ENCODE results near the gene RPS6KB2.
"Not testable (repeated sequence)": the region's sequence is repeated elsewhere in the genome, so short reads cannot be mapped to it uniquely, and the experiment has no call there.

Gene RPS6KB2

DNA sequence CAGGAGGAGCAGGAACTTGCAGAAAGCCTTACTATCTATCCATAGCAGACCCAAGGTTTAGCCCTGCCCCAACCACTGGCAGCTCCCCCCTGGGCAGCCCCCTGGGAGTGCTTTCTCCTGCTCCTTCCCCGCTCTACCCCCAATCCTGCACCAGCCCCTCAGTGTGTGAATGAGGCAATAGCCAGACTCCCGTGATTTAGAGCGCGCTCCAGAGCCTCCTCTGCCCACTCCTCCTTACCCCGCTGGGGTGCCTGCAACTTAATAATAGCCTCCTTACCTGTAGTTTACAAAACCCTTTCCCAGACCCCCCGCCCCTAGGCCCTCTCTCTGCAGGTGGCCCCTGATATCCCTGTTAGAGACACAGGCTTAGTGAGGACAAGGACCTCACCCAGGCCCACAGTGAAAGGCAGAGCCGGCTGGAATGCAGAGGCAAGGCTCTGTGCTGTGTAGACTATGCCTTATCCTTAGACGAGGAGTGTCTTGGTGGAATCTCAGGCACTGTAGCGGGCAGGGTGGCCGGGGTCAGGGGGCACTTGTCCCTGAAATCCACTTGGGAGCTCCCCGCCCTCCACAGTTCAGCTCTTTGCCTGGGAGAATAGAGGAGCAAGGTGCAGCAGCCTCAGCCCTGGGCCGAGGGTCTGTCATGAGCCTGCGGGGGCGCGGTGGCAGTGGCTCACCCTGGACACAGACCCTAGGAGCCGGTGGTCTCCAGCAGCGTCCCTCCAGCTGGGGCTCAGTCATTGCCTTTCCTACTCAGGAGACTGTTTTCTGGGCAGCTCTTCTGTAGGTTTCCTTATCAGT, 17.1 kb upstream of the RPS6KB2 start:
- DNase-seq (ENCODE audit: low read depth in 2 of 2), result no peak

- no peak for DNase-seq (ENCODE audit: low read depth in 2 of 2)
These were observed 16.5 kb upstream of the RPS6KB2 start for GRCh38 chr11:67411785-67412152.

GRCh38 chr11:67412495-67413179, 15.7 kb upstream of the RPS6KB2 start:
- no peak for DNase-seq (ENCODE audit: low read depth in 2 of 2)

GRCh38 chr11:67413266-67413849, 14.9 kb upstream of the RPS6KB2 start:
- DNase-seq (ENCODE audit: low read depth in 2 of 2), result no peak

DNA sequence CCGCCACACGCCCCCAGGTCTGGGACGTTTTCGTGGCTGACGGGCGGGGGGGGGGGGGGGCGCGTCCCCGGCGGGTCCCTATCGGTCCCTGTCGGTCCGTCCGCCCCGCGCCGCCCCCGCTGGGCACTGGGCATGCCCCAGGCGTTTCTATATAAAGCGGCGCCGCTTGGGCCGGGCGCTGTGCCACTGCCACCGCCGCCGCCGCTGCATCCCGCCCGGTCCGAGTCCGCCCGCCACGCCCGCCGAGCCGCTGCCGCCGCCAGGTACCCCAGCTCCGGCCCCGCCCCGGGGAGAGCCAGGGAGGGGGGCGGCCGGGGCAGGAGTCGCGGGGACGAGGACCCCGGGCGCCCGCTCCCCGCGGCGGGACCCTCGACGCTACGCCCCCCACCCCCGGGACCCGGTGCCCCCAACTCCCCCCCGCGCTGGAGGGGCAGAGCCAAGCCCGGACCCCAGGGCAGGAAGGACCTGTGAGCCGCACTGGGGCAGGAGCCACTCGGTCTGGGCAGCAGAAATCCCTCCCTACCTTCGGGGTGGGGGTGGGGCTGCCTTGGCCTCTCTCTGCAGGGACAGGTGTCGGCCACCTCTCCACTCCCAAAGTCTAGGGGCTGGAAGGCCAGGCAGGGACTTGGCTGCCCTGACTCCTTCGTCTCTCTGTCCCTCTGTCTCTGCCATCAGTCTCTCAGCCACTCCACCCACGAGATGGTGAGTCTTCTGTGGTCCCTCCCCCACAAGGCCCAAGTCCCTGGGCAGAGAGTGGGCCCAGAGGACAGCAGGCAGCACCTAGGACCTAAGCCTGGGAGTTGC, 12.6 kb upstream of the RPS6KB2 start, which contains the start of gene CARNS1:
CARNS1 (plus strand) TSS at position 178 of the 804 bp plus-strand sequence; CDS start at position 700, 522 bp downstream.
- DNase-seq (ENCODE audit: low read depth in 2 of 2), result no peak

DNA sequence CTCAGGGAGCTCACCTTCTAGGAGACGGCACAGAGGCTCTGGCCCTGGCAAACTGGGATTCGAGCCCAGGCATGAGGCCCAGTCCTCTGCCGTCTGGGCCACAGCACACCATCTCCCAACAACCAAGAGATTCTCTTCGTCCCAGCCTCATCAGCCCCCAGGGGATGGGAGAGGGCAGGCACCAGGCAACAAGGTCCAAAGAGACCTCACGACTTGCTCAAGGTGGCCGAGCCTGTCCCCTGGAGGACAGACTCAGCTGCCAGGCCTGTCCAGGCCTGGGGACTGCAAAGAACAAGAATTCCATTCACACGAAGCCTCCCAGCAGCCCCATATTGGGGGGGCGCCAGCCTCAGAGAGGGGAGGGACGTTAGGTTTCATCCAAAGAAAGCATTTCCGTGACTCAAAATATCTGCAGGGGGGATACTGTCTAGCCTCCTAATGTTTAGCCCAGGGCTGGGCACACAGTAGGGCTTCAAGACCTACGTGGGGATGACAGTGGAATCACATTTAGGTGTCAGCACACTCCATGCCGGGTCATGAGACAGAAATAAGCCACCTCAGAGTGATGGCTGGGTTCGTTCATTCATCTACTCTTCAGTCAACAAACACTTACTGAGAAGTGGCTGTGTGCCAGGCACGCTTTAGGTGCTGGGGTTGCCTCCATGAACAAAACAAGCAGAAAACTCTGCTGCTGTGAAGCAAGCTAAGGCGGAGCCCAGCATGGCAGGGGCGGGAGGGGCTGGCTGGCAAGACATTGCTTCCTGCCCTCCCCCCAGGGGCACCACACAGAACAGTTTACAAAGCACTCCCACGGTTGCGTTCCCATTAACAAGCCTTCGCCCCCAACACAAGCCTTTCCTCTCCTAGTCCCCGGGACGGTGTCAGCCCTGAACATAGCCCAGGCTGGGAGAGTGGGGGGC, 11.6 kb upstream of the RPS6KB2 start:
- peak; percentile 55 to 66 for DNase-seq (ENCODE audit: low read depth in 2 of 2)

GRCh38 chr11:67417425-67417824, 10.9 kb upstream of the RPS6KB2 start:
- DNase-seq (ENCODE audit: low read depth in 2 of 2), result no peak

- DNase-seq (ENCODE audit: low read depth in 2 of 2), result no peak
These were observed 9.6 kb upstream of the RPS6KB2 start for GRCh38 chr11:67418476-67419281.

DNA sequence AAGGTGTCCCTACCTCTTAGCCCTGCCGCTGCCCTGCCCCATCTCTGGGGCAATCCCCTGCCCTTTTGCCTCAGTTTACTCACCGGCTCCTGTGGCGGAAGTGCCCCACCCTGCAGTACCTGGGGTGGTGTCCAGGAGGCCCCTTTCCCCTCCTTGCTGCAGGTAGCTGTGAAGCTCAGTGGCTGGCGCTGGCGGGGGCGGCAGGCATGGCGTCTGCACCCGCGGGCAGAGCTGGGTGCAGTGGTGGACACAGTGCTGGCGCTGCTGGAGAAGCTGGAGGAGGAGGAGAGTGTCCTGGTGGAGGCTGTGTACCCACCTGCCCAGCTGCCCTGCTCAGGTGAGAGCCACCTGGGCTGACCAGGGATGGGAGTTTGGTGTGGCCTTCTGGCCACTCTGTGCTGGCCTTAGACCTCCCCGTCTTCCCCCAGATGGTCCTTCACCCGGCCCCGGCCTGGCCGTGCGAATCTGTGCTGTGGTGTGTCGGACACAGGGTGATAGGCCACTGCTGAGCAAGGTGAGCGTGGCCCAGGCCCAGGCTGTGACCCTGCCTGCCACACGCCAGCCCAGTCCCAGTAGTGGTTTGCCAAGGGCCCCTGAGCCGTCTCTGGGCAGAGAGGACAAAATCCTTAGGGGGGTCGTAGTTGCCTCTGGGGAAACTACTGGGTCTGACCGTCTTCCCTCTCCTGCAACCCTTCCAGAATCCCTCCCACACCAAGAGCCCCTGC, 8.8 kb upstream of the RPS6KB2 start:
- DNase-seq (ENCODE audit: low read depth in 2 of 2), result no peak

GRCh38 chr11:67420147-67420645, 8.1 kb upstream of the RPS6KB2 start:
- DNase-seq (ENCODE audit: low read depth in 2 of 2), result no peak

GRCh38 chr11:67420646-67421429, 7.5 kb upstream of the RPS6KB2 start:
- peak; percentile 96 to 97 for DNase-seq (ENCODE audit: low read depth in 2 of 2)

DNA sequence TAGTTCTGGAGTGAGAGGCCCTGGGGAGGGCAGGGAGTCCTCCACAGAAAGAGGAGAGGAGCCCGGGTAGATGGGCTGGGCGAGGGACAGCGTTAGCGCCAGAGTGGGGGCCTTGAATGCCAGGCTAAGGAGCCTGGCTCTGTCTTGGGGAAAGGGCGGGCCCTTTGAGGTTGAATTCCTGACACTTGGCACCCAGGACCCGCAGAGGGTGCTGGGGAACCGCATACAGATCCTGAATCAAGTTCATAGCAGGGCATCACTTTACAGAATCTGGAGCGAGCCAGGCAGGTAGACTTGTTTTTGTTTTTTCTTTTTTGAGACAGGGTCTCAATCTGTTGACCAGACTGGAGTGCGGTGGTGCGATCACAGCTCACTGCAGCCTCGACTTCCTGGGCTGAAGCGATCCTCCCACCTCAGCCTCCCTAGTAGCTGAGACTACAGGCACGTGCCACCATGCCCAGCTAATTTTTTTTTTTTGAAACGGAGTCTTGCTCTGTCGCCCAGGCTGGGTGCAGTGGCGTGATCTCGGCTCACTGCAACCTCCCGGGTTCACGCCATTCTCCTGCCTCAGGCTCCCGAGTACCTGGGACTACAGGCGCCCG, 6.8 kb upstream of the RPS6KB2 start:
- DNase-seq (ENCODE audit: low read depth in 2 of 2), result no peak

GRCh38 chr11:67422891-67423290, 5.4 kb upstream of the RPS6KB2 start:
- no peak for DNase-seq (ENCODE audit: low read depth in 2 of 2)

GRCh38 chr11:67423466-67423865, 4.8 kb upstream of the RPS6KB2 start:
- no peak for DNase-seq (ENCODE audit: low read depth in 2 of 2)

- no peak for DNase-seq (ENCODE audit: low read depth in 2 of 2)
These were observed 4.2 kb upstream of the RPS6KB2 start for GRCh38 chr11:67423891-67424613.

- DNase-seq (ENCODE audit: low read depth in 2 of 2), result not testable (repeated sequence)
These were observed 882 bp upstream of the RPS6KB2 start for GRCh38 chr11:67427364-67427859.

DNA sequence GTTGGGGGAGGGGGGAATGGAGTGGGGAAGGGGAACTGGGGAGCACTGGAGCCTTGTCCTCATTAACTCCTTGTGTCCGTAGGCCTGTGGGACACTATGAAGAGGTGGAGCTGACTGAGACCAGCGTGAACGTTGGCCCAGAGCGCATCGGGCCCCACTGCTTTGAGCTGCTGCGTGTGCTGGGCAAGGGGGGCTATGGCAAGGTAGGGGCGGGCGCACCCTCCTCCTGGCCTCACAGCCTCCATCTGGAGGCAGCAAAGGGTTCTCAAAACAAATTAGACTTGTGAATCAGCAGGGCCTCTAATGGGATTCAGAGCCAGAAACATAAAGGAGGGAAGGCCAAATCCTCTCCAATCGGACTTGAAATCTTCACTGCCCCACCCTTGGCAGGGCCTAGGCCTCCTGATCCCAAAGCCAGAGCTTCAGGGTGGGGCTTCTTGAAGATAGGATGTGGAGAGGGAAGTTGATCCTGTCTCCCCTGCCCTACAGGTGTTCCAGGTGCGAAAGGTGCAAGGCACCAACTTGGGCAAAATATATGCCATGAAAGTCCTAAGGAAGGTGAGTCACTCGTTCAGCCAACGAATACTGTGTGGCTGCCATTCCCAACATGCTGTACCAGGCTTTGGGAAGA, 859 bp downstream of the RPS6KB2 start:
- no peak for DNase-seq (ENCODE audit: low read depth in 2 of 2)

All from stimulated activated CD8-positive, alpha-beta memory T cell treated with anti-CD3 and anti-CD28 coated beads, Interleukin-15, amount 100 ng/mL, for 4 hours (primary cell).